IPS-18c (cell line): ENCODE results near the gene UQCC2.

Experiments used
- H3K4me3 ChIP-seq: 2 replicates; pipeline ENCODE4 v1.7.0; 2013; ENCODE audit warnings: low read depth, mild to moderate bottlenecking, low read length, moderate library complexity; ENCODE audit not compliant: insufficient read depth
- H3K9me3 ChIP-seq: one replicate; pipeline ENCODE4 v1.6.1; 2013; ENCODE audit warnings: mild to moderate bottlenecking, low read length, moderate library complexity; ENCODE audit not compliant: control insufficient read depth, insufficient read depth

The UQCC2 gene

GRCh38 chr6:33689148-33689494, 22.4 kb downstream of the UQCC2 start:
- Histone ChIP-seq H3K4me3 (no peak overlapping the region), H3K9me3 (no peaks in the 10 kb centered on the region)

- no peak overlapping the region for H3K4me3 ChIP-seq
- no peaks in the 10 kb centered on the region for H3K9me3 ChIP-seq
These were observed 22.9 kb downstream of the UQCC2 start for GRCh38 chr6:33688451-33689147.

DNA sequence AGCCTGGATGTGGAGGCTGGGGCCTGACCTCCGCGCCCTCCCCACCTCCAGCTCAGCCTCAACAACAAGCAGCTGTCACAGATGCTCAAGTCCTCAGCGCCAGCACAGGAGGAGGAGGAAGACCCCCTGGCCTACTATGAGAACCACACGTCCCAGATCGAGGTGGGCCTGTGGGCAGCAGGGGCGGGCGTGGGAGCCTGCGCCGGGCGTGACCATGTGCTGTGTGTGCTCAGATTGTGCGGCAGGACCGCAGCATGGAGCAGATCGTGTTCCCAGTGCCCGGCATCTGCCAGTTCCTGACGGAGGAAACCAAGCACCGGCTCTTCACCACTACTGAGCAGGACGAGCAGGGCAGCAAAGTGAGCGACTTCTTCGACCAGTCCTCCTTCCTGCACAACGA, 23.5 kb downstream of the UQCC2 start:
- Histone ChIP-seq H3K4me3 (no peak overlapping the region), H3K9me3 (no peaks in the 10 kb centered on the region)

- Histone ChIP-seq H3K4me3 (no peak overlapping the region), H3K9me3 (no peaks in the 10 kb centered on the region)
These were observed 24.2 kb downstream of the UQCC2 start for GRCh38 chr6:33686981-33687975.

- Histone ChIP-seq H3K9me3 (no peaks in the 10 kb centered on the region), H3K4me3 (no peak overlapping the region)
These were observed 25.1 kb downstream of the UQCC2 start for GRCh38 chr6:33686225-33686924.

GRCh38 chr6:33685411-33686224, 25.9 kb downstream of the UQCC2 start:
- Histone ChIP-seq H3K9me3 (no peaks in the 10 kb centered on the region), H3K4me3 (no peak overlapping the region)

DNA sequence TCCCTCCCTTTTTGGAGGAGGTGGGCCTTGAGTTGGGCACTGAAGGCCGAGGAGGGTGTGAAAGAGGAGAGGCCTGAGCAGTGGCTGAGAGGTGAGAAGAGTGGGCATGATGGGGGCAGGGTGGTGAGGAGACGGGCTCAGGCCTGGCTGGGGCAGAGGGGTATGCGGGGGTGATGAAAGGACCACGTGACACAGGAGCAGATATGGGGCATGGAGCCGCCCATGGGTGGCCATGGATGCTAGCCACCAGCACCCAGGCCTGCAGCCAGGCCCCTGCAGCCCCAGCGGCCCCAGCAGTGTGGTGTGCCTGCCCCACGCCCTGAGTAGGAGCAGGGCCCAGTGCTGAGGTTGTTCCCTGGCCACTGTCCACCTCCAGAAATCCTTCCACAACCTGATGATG, 26.5 kb downstream of the UQCC2 start:
- H3K4me3 ChIP-seq, result no peak overlapping the region
- no peaks in the 10 kb centered on the region for H3K9me3 ChIP-seq

- Histone ChIP-seq H3K4me3 (no peak overlapping the region), H3K9me3 (no peaks in the 10 kb centered on the region)
These were observed 27.0 kb downstream of the UQCC2 start for GRCh38 chr6:33684428-33684896.

GRCh38 chr6:33683576-33684427, 27.7 kb downstream of the UQCC2 start:
- no peaks in the 10 kb centered on the region for H3K9me3 ChIP-seq
- no peak overlapping the region for H3K4me3 ChIP-seq

DNA sequence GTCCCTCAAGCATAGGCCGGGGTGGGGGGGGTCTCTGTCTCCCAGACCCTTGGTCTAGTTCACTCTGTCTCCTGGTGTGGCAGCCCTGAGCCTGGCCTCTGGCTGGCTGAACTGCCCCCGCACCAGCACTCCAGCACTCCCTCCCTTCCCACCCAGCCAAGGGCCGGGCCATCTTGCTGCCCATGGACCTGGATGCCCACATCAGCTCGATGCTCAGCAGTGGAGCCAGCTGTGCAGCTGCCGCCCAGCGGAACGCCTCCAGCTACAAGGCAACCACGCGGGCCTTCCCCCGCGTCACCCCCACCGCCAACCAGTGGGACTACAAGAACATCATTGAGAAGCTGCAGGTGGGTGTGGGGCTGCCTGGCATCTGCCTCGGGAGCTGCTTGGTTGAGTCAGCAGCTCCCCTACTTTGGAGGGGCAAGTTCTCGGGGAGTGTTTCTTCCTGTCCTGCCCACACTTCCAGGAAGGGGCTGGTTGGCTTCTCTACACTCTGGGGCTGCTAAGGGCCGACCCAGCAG, 28.4 kb downstream of the UQCC2 start:
- H3K4me3 ChIP-seq, result no peak overlapping the region
- H3K9me3 ChIP-seq, result no peaks in the 10 kb centered on the region

DNA sequence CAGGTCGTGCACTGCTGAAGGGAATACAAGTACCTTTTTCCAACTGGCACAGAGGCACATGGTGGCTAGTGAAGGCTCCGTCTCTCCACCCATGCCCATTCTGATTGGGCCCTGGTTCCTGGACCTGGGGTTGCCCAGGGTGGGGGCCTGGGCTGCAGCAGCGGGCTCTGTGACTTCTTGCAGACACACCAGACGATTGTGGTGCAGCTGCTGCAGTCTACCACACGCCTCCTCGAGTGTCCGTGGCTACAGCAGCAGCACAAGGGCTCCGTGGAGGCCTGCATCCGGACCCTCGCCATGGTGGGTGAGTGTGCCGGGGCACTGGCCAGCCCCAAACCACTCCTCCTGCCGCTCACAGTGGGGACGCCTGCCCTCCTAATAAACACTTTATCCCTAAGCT, 29.2 kb downstream of the UQCC2 start:
- H3K4me3 ChIP-seq, result no peak overlapping the region
- H3K9me3 ChIP-seq, result no peaks in the 10 kb centered on the region

DNA sequence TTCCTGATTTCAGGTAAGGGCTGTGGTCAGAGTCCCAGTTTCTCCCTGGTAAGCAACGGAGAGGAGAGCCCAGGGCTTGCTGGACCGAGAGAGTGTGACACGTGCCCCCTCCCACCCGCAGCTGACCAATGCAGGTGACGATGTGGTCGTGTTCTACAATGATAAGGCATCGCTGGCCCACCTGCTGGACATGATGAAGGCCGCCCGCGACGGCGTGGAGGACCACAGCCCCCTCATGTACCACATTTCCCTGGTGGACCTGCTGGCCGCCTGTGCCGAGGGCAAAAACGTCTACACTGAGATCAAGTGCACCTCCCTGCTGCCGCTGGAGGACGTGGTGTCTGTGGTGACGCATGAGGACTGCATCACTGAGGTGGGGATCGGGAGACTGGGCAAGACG, 31.7 kb downstream of the UQCC2 start:
- Histone ChIP-seq H3K4me3 (no peak overlapping the region), H3K9me3 (no peaks in the 10 kb centered on the region)

- no peaks in the 10 kb centered on the region for H3K9me3 ChIP-seq
- no peak overlapping the region for H3K4me3 ChIP-seq
These were observed 32.5 kb downstream of the UQCC2 start for GRCh38 chr6:33678932-33679490.

GRCh38 chr6:33678233-33678931, 33.1 kb downstream of the UQCC2 start:
- Histone ChIP-seq H3K4me3 (no peak overlapping the region), H3K9me3 (no peaks in the 10 kb centered on the region)

- Histone ChIP-seq H3K9me3 (no peaks in the 10 kb centered on the region), H3K4me3 (no peak overlapping the region)
These were observed 33.8 kb downstream of the UQCC2 start for GRCh38 chr6:33677689-33678088.
